Ovary (tissue), 9 donors: Measurements from ENCODE around the gene GNPAT. TPM values are rescaled to one million over a fixed set of nuclear protein-coding genes. Genes with fewer than 3 reads are reported as not detected.

Source experiments
- DNase-seq, 5 donors: peaks; one replicate each; pipeline ENCODE4 v3.0.0-alpha.2; 2019 to 2020
- H3K27ac ChIP-seq, 2 donors: fragments of 200-600 bp; one replicate each; pipeline versions ENCODE4 v1.5.1 to v1.8.0; 2019 to 2022
- H3K27me3 ChIP-seq: fragments of 200-600 bp; one replicate; pipeline ENCODE4 v1.8.0; 2022
- H3K36me3 ChIP-seq: fragments of 200-600 bp; sonication (generic); one replicate; pipeline ENCODE4 v1.5.1; 2019
- H3K4me1 ChIP-seq: one replicate; pipeline ENCODE4 v1.8.1; 2013; ENCODE audit warnings: mild to moderate bottlenecking, moderate library complexity; ENCODE audit not compliant: insufficient read depth
- H3K4me3 ChIP-seq: fragments of 200-600 bp; sonication (generic); one replicate; pipeline ENCODE4 v1.5.1; 2017
- H3K9me3 ChIP-seq, 2 donors: fragments of 200-600 bp in 1 of 2; sonication (generic) in 1 of 2; one replicate each; pipeline versions ENCODE4 v1.5.1 to v1.8.1; 2013 to 2019; ENCODE audit warnings: mild to moderate bottlenecking in 1 of 2, moderate library complexity in 1 of 2
- EP300 ChIP-seq: sonication (generic); formaldehyde crosslinking; IDR thresholded peaks from one replicate; pipeline ENCODE4 v1.6.1; 2017; ENCODE audit warnings: antibody characterized with exemption
- POLR2A ChIP-seq: fragments of 450-650 bp; IDR thresholded peaks from one replicate; pipeline ENCODE4 v1.6.1; 2017; ENCODE audit warnings: antibody characterized with exemption, mild to moderate bottlenecking, moderate library complexity
- WGBS, 3 donors: extraction: QIAGEN DNeasy Blood & Tissue Kit in 1 of 3; methylation state at CpG; one replicate each; pipeline versions ENCODE4 v1.1.5 to v1.1.7; 2013 to 2017; 5-methylcytosine and 5-hydroxymethylcytosine counted together
- intact Hi-C, 4 donors: fragments of 100-400 bp; cut with DNase I; formaldehyde crosslinking; loops; one replicate each; pipeline versions ENCODE4 v1.11.0 to v1.15.1; 2022 to 2023
- polyA plus RNA-seq, 2 donors: library from polyadenylated mRNA; stranded (reverse); fragments of 200-250 nt in 1 of 2; fragments of 350-450 nt in 1 of 2; fragmentation: Illumina TruSeq in 1 of 2; extraction: RNeasy Lipid Tissue Mini Kit (QIAGEN cat#74804) in 1 of 2; gene quantifications; one replicate each; pipeline ENCODE4 v1.2.3, GENCODE V29; 2013 to 2014
- total RNA-seq, 7 donors: library from RNA; depleted of rRNA in 2 of 7; stranded (reverse); fragments of >200 nt in 2 of 7; fragmentation: NEBNext Ultra II Directional in 3 of 7; extraction: Animal tissue kit (Norgen Biotek cat#: 25700) in 3 of 7; gene quantifications; one replicate each; pipeline versions ENCODE4 v1.1.0 to v1.2.4, GENCODE V29; 2016 to 2023
- TF ChIP-seq, protein P1 (sequence below), 3 donors: fragments of 450-650 bp in 2 of 3; fragments of 200-600 bp in 1 of 3; IDR thresholded peaks; one replicate each; pipeline versions ENCODE4 v1.5.1 to v1.8.0; 2016 to 2022; ENCODE audit warnings: antibody characterized with exemption in 3 of 3, mild to moderate bottlenecking in 1 of 3
- donor health status: DM: no; HTN: no; CAD: no; lungs with moderate emphysema.
- donor health status: DM: no; HTN: no; CAD: no.
- donor health status: Bipolar disorder and iron deficiency.
- donor health status: DM: yes; HTN: yes; CAD: no.
- donor health status: DM: no; HTN: no; CAD: no.
- donor health status: DM: yes; HTN: yes; CAD: no.

The GNPAT gene
- total and polyA plus RNA-seq, 9 donors = 22.5 to 35.3 (median 30.2) TPM

DNA sequence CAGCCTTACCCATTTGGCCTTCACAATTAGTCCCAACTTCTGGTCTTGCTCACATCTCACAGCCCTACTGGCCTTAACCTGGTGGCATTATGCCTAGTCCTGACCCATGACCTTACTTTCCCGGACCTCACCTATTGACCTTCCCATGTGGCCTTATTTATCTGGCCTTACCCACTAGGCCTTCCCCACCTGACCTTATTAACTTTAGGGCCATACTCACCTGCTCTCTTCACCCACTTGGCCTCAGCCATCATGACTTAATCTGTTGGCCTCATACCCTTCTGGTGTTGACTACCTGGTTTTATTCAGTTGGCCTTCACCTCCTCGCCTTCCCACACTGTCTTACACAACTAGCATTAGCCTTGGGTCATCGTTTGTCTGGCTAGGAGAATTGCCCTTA, 61.0 kb downstream of the GNPAT start:
- DNase-seq = no peak
- intact Hi-C loops = no loop called here
- H3K4me1 ChIP-seq = no peaks in the 10 kb centered on the region
- no peaks in the 10 kb centered on the region for H3K36me3 ChIP-seq
- no peaks in the 10 kb centered on the region for H3K9me3 ChIP-seq
- no peak overlapping the region for H3K4me3 ChIP-seq
- H3K27me3 ChIP-seq = no peaks in the 10 kb centered on the region
- 95 to 98% (median 96%) methylated on average over 3 of the region's 3 CpGs for WGBS, 3 donors
- no peak overlapping the region for H3K27ac ChIP-seq
- TF ChIP-seq EP300 (no peak), POLR2A (no peak)
- TF ChIP-seq, protein P1, sequence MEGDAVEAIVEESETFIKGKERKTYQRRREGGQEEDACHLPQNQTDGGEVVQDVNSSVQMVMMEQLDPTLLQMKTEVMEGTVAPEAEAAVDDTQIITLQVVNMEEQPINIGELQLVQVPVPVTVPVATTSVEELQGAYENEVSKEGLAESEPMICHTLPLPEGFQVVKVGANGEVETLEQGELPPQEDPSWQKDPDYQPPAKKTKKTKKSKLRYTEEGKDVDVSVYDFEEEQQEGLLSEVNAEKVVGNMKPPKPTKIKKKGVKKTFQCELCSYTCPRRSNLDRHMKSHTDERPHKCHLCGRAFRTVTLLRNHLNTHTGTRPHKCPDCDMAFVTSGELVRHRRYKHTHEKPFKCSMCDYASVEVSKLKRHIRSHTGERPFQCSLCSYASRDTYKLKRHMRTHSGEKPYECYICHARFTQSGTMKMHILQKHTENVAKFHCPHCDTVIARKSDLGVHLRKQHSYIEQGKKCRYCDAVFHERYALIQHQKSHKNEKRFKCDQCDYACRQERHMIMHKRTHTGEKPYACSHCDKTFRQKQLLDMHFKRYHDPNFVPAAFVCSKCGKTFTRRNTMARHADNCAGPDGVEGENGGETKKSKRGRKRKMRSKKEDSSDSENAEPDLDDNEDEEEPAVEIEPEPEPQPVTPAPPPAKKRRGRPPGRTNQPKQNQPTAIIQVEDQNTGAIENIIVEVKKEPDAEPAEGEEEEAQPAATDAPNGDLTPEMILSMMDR (IDR thresholded peaks at IDR 0.05) = no peak

DNA sequence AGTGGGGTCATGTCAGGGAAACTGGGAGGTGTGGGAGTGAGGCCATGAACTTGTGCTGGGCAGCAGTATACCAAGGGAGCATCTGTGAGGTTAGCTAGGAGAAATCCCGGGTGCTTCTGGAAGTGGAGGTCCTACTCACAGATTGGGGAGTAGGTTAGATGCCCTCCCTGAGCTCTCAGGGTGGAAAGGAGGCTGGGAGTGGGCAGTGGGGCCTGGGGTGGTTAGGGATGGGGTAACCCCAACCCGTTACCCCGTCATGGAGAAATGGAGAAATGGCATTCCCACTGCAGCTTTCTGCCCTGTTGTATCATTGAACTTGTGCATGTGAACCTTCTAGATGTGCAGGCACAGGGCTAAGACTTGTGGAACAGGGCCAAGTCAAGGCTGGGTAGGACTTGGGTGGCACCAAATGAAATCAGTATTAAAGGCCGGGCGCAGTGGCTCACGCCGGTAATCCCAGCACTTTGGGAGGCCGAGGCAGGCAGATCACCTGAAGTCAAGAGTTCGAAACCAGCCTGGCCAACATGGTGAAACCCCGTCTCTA, 69.5 kb downstream of the GNPAT start:
- H3K4me3 ChIP-seq = no peak overlapping the region
- WGBS, 3 donors = 92 to 94% (median 93%) methylated on average over 10 of the region's 10 CpGs
- no peaks in the 10 kb centered on the region for H3K9me3 ChIP-seq
- H3K27ac ChIP-seq = no peak overlapping the region
- TF ChIP-seq, protein P1 (IDR thresholded peaks at IDR 0.05) = no peak
- TF ChIP-seq EP300 (no peak), POLR2A (no peak)
- H3K36me3 ChIP-seq = no peaks in the 10 kb centered on the region
- intact Hi-C loops = no loop called here
- H3K4me1 ChIP-seq = no peaks in the 10 kb centered on the region
- H3K27me3 ChIP-seq = no peaks in the 10 kb centered on the region
- DNase-seq = no peak

DNA sequence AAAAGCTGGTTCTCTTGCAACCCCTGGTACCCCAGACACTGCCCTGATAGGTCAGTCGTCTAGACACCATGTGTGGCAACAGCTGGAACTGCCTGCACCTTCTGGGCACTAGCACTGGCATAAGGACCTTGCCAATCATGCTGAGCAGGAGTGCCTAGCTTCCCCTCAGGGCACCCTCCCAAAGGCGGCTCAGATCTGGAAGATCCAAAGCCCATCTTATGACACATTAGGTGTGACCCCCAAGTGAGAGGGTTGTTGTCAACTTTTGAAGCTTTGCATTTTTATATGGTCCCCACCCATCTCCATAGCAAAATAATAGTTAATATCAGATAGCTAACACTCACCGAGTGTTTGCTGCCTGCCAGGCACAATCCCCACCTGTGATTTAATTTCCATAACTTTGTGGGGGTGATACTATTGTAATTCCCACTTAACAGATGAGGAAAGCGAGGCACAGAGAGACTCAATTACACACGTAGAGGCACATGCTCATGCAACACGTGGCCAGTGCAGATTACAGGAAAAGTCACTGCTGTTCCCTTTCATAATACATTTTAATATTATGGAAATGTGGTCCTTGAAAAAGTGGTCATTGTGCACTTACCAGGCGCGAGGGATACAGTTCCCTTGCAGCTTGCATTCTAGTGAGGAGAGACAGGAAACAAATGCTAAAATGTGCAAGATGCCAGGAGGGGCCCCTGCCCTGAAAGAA, 70.9 kb downstream of the GNPAT start:
- 70 to 76% (median 75%) methylated on average over 8 of the region's 8 CpGs for WGBS, 3 donors
- no peak for DNase-seq
- H3K4me3 ChIP-seq = no peak overlapping the region
- no peaks in the 10 kb centered on the region for H3K9me3 ChIP-seq
- no peaks in the 10 kb centered on the region for H3K36me3 ChIP-seq
- TF ChIP-seq, protein P1 (IDR thresholded peaks at IDR 0.05) = no peak
- TF ChIP-seq POLR2A (no peak), EP300 (no peak)
- H3K27me3 ChIP-seq = no peaks in the 10 kb centered on the region
- H3K4me1 ChIP-seq = no peaks in the 10 kb centered on the region
- no peak overlapping the region for H3K27ac ChIP-seq
- intact Hi-C loops = no loop called here

DNA sequence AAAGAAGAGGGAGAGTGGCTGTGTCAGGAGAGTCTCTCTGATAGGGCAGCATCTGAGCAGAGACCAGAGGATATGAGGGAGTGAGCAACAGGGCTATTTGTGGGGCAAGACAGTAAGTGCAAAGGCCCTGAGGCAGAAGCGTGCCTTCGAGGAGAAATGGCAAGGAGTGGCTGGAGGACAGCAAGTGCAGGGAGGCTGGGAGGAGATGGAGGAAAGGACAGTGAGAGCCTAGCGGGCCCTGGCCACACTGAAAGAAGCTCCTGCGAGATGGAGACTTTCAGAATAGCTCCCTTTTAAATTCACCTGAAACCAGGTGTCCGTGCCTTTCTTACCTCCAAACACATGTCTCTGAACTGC, 71.4 kb downstream of the GNPAT start:
- TF ChIP-seq, protein P1 (IDR thresholded peaks at IDR 0.05) = no peak
- TF ChIP-seq EP300 (no peak), POLR2A (no peak)
- Histone ChIP-seq H3K27ac (no peak overlapping the region), H3K4me1 (no peaks in the 10 kb centered on the region), H3K4me3 (no peak overlapping the region), H3K9me3 (no peaks in the 10 kb centered on the region), H3K36me3 (no peaks in the 10 kb centered on the region), H3K27me3 (no peaks in the 10 kb centered on the region)
- DNase-seq = no peak
- intact Hi-C loops = no loop called here
- WGBS, 3 donors = 92 to 93% (median 92%) methylated on average over 5 of the region's 5 CpGs
